ENCODE data around the gene ATG4D.
A peak's percentile ranks its signal among the peaks of the same experiment; 100 is the strongest.
"Not testable (repeated sequence)": the region's sequence is repeated elsewhere in the genome, so short reads cannot be mapped to it uniquely, and the experiment has no call there.

The ATG4D gene

DNA sequence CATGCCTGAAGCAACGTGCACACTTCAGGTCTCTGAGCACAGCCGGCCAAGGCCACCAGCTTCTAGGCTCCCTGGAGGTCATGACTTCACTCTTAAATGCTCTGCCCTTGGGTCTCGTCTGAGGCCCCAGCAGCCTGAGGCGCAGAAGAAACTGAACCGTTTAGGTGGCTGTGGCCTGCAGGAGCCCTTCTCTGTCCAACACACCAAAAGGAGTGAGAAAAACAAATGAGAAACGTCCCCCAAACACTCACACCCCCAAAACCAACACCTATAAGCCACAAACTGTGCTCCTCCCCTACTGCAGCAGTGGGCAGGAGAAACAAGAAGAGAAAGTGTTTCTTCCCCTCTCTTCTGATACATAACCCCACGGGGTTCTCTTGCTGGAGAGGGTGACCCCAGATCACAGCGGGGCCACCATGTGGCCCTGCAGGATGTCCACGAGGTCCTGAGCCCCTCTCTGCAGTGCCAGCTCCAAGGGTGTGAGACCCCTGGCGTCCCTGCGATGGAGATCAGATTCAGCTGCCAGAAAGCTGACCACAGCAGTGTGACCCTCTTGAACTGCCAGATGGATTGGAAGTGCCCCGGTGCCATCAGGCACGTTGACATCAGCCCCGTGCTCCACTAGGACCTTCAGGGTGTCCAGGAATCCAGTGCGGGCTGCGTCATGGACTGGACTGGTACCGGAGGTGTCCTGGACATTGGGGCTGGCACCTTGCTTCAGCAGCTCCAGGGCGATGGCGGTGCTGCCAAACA, 23.1 kb downstream of the ATG4D start:
- FAIRE-seq (no peak), DNase-seq (ENCODE audit: insufficient read length, low spot score) (no peak)
- TF ChIP-seq POLR2A (IDR thresholded peaks at IDR 0.05; ENCODE audit: low read depth, low read length): no peak

DNA sequence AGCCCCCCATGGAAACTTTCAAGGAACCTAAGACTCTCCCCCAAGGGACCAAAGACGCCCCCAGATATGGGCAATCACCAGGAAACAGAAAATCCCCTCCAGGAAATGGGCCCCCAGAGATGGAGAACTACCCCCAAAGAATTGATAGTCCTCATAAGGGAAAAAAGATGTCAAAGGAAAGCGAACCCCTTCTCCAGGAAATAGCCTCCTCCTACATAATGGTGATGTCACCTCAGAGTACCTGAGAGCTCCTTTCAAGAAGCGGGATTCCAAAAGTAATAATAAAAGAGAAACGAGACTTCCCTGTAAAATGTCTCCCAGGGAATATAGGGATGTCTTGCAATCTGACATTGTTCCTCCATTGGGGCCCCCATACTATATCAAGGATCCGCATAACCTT, 24.0 kb downstream of the ATG4D start:
- no peak for FAIRE-seq
- DNase-seq (ENCODE audit: insufficient read length, low spot score): no peak
- no peak for TF ChIP-seq POLR2A (IDR thresholded peaks at IDR 0.05; ENCODE audit: low read depth, low read length)

DNA sequence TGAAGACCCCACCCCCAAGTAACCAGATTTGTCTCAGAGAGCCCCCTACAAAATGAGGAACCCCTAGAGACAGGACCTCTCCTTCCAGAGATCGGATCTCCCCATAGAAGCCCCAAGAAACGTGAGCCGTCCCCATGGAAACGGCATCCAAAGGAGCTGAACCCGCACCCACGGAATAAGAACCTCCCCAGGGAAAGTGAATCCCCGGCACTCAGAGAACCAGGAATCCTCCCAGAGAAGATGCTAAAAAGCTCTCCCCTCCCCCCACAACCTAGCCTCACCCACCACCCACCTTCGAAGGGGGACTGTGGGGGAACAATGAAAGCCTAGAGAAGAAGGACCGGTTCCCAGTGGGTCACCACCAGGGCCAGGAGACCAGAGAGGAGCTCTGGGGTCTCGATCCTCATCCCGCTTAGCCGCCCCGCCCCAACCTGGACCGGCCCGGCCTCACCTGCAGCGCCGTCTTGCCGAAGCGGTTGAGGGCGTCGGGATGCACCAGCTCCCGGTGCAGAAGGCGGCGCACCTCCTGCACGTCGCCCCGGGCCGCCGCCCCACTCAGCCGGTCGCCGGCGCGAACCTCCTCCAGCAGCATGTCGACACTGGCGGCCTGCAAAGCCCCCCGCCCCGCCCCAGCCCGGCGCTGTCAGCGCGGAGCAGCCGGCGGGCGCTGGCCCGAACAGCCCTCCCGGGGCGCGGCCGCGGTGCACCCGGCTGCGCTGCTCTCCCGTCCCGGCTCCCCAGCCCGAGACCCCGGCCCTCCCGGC, 24.5 kb downstream of the ATG4D start:
- DNase-seq (ENCODE audit: insufficient read length, low spot score) (no peak), FAIRE-seq (no peak)
- TF ChIP-seq POLR2A (IDR thresholded peaks at IDR 0.05; ENCODE audit: low read depth, low read length): peak; percentile 41

DNA sequence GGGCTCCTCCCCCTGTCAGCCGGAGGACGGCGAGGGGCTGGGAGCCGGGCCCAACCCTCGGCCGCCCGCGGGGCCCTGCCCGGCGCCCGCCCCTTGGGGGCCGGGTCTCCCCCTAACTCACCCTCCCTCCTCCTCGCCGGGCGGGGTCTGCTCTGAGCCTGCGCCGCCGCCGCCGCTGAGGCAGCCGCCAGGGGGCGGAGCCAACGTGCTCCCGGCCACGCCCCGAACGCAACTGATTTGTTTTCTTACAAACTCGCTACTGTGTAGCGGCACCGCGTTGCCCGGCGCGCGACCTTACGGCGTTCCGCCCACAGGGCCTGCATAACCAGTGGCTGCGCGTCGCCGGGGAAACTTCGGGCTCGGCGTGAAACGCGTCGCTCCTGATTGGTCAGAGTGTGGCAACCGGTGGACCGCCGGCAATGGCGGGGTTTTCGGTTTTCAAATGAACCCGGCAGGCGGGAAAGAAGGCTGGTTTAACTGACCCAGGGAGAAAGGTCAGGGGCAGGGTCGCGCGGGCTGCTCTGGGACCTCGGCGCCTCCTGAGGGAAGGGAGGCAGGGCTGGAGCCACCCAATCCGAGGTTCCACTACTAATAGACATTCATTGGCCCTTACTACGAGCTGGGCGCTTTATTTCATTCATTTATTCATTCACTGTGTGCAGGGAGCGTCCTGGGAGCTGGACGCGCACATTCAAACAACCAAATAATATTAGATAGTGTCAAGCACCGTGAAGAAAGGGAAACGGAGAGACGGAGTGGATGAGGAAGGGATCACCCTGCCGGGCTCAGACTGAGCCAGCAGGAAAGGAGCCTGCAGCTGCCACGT, 25.3 kb downstream of the ATG4D start, which contains the start of gene CDKN2D:
Gene CDKN2D, minus strand, starts transcription at position 154 of the 826 bp plus-strand sequence. CDS start 326 bp downstream, outside the sequence.
- no peak; the same call in 1 of the 2 replicates for TF ChIP-seq POLR2A (IDR thresholded peaks at IDR 0.05; ENCODE audit: low read depth, low read length)
- peak; percentile 81 for FAIRE-seq
- DNase-seq (ENCODE audit: insufficient read length, low spot score): peak; percentile 90

DNA sequence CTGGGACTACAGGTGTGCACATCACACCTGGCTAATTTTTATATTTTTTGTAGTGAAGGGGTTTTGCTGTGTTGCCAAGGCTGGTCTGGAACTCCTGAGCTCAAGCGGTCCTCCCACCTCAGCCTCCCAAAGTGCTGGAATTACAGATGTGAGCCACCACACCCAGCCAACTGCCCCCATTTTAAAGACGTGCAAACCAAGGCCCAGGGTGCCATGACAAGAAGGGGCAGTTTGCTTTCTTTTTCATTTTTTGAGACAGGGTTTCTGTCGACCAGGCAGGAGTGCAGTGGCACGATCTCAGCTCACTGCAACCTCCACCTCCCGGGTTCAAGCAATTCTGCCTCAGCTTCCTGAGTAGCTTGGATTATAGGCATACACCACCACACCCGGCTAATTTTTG, 30.1 kb downstream of the ATG4D start:
- not testable (repeated sequence) for FAIRE-seq

DNA sequence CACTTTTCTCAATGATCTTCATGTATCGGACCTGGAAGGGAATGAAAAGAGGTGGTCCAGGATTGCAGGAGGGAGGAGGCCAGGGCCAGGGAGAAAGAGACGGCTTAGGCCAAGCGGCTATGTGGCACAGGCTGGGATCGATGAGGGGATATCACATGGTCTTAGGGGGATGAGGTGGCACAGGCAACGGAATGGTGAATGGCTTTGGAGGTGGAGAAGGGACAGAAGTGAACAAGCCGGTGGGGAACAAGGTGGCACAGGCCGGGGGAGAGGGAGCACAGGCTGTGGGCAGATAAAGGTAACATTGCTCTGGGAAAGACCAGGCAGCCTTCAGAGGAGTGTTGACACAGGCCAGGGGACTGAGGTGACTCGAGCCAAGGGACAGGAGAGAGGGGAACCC, 30.8 kb downstream of the ATG4D start:
- FAIRE-seq (no peak), DNase-seq (ENCODE audit: insufficient read length, low spot score) (no peak)
- TF ChIP-seq POLR2A (IDR thresholded peaks at IDR 0.05; ENCODE audit: low read depth, low read length): no peak

More for the DNA sequence above, 30.1 kb downstream of the ATG4D start:
- not testable (repeated sequence) for DNase-seq (ENCODE audit: insufficient read length, low spot score)

DNA sequence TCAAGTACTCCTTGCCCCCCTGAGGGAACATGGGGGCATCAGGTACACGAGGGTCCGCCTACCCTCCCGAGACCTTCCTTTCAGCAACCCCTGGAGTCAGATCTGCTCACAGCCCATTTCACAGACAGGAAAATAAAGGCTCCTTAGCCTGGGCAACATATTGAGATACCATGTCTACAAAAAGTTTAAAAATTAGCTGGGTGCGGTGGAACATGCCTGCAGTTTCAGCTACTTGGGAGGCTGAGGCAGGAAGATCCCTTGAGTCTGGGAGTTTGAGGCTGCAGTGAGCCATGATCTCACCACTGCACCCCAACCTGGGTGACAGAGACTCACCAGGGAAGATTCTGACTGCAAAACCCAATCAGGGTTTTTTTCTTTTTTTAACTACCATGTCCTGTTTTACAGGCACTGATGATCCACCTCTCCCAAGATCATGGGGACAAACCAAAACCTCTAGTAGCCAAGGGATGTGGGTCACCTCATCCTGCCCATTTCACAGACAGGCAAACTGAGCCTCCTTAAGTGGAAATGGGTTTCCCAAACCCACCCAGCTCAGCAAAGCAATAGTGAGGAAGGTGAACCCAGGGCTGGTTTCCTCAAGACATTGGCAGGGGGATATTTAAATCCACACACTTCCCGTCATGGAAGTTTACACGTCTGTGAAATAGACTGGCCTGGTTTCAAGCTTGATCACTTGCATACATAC, 31.5 kb downstream of the ATG4D start:
- DNase-seq (ENCODE audit: insufficient read length, low spot score): no peak
- FAIRE-seq: no peak
- TF ChIP-seq POLR2A (IDR thresholded peaks at IDR 0.05; ENCODE audit: low read depth, low read length): no peak

DNA sequence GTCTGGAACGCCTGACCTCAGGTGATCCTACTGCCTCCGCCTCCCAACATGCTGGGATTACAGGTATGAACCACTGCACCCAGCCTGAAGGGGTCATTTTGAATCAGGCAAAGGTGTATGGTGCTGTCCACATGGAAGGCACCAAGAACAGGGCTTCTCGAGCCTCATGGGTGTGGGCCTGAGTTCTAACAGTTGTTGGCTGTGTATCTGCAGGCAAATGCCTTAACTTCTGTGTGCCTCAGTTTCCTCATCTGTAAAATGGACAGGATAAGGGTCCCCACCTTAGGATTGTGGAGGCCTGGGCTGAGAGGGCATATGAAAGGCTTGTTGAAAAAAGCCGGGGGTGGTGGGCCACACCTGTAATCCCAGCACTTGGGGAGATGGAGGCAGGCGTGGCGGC, 34.2 kb downstream of the ATG4D start:
- FAIRE-seq (no peak), DNase-seq (ENCODE audit: insufficient read length, low spot score) (no peak)
- no peak for TF ChIP-seq POLR2A (IDR thresholded peaks at IDR 0.05; ENCODE audit: low read depth, low read length)

DNA sequence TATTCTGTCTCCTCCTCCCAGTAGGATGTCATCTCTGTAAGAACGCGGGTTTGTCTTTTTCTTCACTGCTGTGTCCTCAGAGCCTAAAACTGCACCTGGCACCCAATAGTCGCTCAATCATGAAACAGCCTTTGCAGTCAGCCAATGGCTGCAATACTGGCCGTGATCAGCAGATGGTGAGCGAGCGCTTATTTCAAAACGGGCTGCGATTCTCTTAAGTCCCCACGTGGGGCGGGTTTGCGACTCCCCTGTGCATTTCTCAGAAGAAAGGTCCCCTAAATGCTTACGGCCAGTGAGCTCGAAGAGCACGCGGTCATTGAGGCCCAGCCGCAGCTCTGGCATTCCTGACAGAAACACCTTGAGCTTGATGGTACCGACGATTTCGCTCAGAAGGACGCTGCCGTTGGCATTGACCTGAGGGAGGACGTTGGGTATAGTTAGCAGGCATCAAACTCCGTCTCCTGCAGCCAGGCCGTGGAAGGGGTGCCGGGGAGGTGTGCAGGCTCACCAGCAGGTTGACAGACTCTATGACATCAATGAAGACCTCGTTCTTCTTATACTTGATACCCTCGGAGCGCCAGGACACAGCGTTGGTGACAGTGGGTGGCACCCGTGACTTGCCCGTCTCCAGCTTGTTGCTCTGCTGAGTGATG, 37.4 kb downstream of the ATG4D start:
- no peak for TF ChIP-seq POLR2A (IDR thresholded peaks at IDR 0.05; ENCODE audit: low read depth, low read length)
- peak; percentile 67 for DNase-seq (ENCODE audit: insufficient read length, low spot score)
- FAIRE-seq: peak; percentile 62

DNA sequence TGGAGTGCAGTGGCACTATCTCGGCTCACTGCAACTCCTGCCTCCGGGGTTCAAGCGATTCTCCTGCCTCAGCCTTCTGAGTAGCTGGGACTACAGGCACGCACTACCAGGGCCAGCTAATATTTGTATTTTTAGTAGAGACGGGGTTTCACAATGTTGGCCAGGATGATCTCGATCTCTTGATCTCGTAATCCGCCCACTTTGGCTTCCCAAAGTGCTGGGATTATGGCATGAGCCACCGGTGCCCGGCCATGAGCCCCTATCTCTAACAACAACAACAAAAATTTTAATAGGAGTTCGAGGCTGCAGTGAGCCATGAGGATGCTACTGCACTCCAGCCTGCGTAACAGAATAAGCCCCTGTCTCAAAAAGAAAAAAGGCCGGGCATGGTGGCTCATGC, 38.4 kb downstream of the ATG4D start:
- TF ChIP-seq POLR2A (IDR thresholded peaks at IDR 0.05; ENCODE audit: low read depth, low read length): no peak
- no peak for FAIRE-seq
- DNase-seq (ENCODE audit: insufficient read length, low spot score): no peak

DNA sequence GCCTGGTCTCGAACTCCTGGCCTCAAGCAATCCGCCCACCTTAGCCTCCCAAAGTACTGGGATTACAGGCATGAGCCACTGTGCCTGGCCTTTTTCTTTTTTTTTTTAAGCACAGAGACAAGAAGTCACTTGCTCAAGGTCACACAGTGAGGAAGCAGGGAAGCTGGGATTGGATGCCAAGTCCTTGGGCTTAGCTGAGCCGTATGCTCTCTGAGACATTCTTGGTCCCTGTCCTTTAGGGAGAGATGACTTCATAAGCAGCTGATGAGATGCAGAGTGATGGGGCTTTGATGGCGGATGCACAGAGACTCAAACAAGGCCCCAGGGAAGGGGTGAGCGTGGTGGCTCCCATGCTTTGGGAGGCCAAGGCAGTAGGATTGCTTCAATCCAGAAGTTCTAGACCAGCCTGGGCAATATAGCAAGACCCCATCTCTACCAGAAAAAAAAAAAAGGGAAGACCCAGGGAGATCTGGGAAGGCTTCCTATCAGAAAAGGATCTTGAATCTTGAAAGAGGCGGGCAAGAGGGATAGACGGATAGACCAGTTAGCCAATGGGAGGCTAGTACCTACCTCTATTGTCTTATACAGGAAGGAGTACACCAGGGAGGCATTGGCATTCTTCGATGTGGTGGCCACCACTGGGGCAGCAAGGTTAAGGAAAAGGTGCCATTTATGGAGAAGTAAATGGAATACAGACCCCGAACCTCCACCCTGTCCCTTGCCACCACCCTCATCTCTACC, 39.5 kb downstream of the ATG4D start:
- TF ChIP-seq POLR2A (IDR thresholded peaks at IDR 0.05; ENCODE audit: low read depth, low read length): no peak
- no peak for DNase-seq (ENCODE audit: insufficient read length, low spot score)
- FAIRE-seq: no peak

DNA sequence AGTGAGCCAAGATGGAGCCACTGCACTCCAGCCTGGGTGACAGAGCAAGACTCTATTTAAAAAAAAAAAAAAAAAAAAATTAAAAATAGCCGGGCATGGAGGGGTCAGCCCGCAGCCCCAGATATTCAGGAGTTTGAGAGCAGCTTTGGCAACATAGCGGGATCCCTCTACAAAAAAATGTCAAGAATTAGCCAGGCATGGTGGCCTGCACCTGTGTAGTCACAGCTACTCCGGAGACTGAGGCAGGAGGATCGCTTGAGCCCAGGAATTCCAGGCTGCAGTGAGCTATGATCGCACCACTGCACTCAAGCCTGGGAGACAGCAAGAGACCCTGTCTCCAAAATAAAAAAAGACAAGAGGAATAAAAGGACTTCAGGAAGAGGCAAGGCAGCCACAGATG, 42.7 kb downstream of the ATG4D start:
- DNase-seq (ENCODE audit: insufficient read length, low spot score) (no peak), FAIRE-seq (no peak)
- TF ChIP-seq POLR2A (IDR thresholded peaks at IDR 0.05; ENCODE audit: low read depth, low read length): no peak
